Caki2 (cell line): ENCODE results near the gene AXIN1. TPM values are rescaled to one million over a fixed set of nuclear protein-coding genes. Genes with fewer than 3 reads are reported as not detected.
A peak's percentile ranks its signal among the peaks of the same experiment; 100 is the strongest.
"Not testable (repeated sequence)": the region's sequence is repeated elsewhere in the genome, so short reads cannot be mapped to it uniquely, and the experiment has no call there.

Experiments used
- DNase-seq: peaks from one replicate; pipeline ENCODE4 v3.0.0-alpha.2; 2015; ENCODE audit warnings: low read depth
- in situ Hi-C: cut with HindIII; loops from 2 replicates; pipeline ENCODE4 v1.10.0; 2016; ENCODE audit warnings: low sequenced_read_pairs, low pct_unique_long_range_greater_than_20kb, mixed read lengths
- total RNA-seq: library from RNA; depleted of rRNA; stranded (reverse); fragments of >200 nt; shearing (Covaris generic); gene quantifications from 2 replicates; pipeline ENCODE4 v1.2.3, GENCODE V29; 2014; ENCODE audit warnings: low replicate concordance

AXIN1 gene
- total RNA-seq, 1 experiment from 2014 or later: 84.5 TPM

DNA sequence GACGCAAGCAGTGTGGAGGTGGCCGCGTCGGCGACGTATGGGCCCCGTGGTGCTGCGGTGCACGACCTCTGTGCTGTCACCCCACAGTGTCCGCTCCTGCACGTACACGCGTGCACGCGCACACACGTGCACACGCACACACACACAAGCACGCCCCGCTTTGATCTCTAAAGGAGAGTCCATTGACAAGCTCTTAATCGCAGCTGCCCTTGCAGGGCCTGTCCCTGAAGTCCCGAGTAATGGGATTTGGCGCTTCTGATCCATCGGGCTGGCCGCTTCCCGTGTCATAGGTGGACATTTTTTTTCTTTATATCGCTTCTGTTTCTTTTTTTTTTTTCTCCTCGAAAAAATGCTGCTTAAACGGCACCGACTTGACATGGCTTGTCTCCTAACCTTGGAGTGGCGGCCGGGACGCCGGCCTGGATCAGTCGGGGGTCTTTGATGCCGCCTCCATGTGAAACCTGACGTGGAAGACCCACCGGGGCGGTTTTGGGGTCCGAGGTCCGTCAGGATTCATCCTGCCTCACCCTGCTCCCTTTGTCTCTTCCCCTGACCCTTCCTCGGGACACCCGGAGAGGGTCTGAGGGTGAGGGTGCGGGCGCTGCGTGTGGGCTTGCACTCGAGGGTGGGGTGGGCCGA, 8.3 kb upstream of the AXIN1 start:
- in situ Hi-C loops: no loop called here
- no peak for DNase-seq

DNA sequence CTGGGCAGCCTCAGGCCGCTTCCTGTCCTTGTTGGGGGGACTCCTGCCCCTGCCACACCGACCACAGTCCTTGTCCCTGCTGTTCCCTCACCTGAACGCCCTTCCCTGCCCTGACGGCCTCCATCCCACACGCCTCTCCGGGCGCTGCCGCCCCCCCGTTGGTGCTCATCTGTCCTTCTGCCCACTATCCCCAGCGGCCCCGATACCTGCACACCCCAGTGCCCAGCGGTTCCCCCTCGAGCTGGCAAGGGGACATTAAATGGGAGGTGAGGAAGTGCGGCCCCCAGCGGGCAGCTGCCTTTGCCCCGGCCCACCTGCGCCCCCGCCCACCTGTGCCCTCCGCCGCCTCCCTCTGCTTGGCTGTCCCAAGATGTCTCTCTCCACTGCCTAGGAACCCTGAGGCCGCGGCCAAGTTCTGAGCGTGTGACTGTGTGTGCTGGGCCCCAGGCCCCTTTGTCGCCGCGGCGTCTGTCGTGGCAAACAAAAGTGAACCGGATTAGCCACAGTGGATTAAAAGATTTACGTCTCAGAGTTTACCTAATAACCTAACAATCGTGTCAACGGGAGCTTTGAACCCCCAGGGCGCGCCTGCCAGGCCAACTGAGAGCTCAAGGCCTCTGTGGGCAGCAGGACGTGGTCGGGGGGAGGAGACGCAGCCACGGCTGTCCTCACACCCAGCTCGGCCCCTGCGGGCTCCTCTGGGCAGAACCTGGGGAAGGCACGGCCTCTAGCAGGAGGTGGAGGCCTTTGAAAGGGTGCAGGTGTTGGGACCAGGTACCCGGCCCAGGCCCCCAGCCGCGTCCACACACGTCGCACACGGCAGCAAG, 7.6 kb upstream of the AXIN1 start:
- in situ Hi-C loops: no loop called here
- DNase-seq: no peak

- in situ Hi-C loops: no loop called here
Observed at GRCh38 chr16:359067-359763, 6.7 kb upstream of the AXIN1 start.

GRCh38 chr16:356741-357140, 4.2 kb upstream of the AXIN1 start:
- in situ Hi-C loops: no loop called here
- DNase-seq: no peak

More at GRCh38 chr16:359067-359763, 6.7 kb upstream of the AXIN1 start:
- no peak for DNase-seq

- in situ Hi-C loops: no loop called here
- no peak for DNase-seq
Observed at GRCh38 chr16:354971-355461, 2.5 kb upstream of the AXIN1 start.

- in situ Hi-C loops: no loop called here
- DNase-seq: no peak
Observed at GRCh38 chr16:354291-354881, 1.9 kb upstream of the AXIN1 start.

- no peak for DNase-seq
- in situ Hi-C loops: no loop called here
Observed at GRCh38 chr16:353404-354290, 1.1 kb upstream of the AXIN1 start.

DNA sequence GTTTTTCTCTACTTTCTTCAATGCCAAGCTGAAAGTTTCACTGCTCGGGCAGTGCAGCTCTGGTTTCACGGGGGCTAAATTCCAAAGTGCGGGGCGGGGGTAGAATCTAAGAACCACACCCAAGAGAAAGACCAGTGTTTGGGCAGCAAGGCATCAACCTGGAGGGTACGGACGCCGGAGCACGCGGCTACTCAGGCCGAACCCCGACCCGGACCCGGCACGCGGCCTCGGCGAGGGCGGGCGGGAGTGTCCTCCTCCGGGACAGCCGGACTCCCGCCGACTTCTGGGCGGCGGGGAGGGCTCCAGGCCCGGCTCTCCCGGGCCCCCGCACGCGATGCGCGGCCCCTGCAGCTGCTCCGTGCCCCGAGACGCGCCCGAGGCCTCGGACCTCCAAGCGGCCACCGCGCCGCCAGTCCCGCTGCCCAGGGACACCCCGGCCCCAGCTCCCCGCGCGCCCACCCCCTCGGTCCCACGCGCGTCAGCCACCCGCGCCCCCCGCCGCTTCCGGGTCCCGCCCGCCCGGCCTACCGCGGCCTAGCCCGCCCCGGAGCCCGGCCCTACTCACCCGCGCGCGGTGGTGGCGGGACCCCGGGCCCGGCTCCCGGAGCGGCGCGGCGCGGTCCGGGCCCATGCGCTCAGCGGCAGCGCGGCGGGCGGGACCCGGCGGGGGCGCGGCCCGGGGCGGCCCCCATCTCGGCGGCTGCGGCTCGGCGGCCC, 561 bp downstream of the AXIN1 start:
- no peak for DNase-seq
- in situ Hi-C loops: no loop called here

DNA sequence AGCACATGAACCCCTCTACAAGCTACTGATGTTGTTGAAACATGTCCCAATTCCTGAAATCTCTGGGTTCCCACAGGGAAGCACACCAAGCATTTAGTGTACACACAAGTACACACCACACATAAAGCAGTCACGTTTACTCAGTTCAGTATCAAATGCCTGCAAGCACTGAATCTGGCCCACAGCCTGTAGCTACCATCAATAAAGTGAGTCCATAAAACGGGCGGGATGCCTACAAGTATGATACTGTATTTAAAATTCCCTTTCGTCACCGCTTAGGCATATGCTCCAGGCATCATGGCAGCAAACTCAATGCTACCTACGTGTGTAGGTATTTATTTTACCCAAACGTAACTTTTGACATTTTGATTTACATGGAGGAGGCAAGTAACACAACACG, 2.3 kb downstream of the AXIN1 start:
- DNase-seq: no peak
- in situ Hi-C loops: no loop called here

- DNase-seq: peak; percentile 90
- in situ Hi-C loops: no loop called here
Observed at GRCh38 chr16:349211-349610, 3.3 kb downstream of the AXIN1 start.

- DNase-seq, in situ Hi-C loops: not testable (repeated sequence)
Observed at GRCh38 chr16:348495-348894, 4.0 kb downstream of the AXIN1 start.

DNA sequence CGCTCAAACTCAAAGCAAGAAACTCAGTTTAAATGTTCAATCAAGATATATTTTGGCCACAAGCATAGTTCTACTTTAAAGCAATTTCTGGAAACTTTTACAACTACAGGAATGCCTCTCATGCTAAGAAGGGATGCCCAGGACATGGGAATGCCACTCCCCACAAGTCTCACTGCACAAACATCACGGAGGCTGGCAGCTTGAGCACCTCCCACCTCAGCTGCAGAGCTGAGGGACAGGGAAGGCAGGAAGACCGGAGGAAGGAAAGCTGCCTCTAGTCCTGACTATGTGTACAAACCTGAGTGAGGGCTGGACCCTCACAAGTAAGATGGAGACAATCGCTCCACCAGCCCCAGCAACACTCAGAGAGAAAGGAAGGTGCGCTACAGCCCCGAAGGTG, 5.3 kb downstream of the AXIN1 start:
- DNase-seq: no peak
- in situ Hi-C loops: no loop called here

DNA sequence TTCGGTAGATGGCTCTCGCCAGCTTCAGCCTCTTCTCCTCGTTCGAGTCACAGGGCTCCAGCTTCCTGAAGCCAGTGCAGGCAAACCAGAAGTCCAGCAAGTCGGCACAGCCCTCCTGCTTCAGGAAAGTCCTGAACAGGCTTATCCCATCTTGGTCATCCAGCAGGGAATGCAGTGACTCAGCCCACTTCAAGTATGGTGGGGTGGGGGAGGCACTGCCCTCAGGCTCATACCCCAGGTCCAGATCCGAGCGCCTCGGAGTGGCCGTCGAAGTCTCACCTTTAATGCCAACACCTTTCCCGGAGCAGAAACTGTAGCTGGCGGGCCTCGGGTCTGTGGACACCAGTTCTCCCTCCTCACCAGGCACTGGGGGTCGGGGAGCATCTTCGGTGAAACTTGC, 5.9 kb downstream of the AXIN1 start:
- DNase-seq: no peak
- in situ Hi-C loops: no loop called here

GRCh38 chr16:345772-346171, 6.8 kb downstream of the AXIN1 start:
- no peak for DNase-seq
- in situ Hi-C loops: no loop called here

- in situ Hi-C loops: no loop called here
- DNase-seq: no peak
Observed at GRCh38 chr16:342455-343213, 9.9 kb downstream of the AXIN1 start.

DNA sequence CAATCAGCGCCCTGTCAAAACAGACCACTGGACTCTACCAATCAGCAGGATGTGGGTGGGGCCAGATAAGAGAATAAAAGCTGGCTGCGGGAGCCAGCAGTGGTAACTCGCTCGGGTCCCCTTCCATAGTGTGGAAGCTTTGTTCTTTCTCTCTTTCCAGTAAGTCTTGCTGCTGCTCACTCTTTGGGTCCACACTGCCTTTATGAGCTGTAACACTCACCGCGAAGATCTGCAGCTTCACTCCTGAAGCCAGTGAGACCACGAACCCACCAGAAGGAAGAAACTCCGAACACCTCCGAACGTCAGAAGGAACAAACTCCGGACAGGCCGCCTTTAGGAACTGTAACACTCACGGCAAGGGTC, 10.6 kb downstream of the AXIN1 start:
- DNase-seq, in situ Hi-C loops: not testable (repeated sequence)
